ENCODE results near the gene ARMC8.

The ARMC8 gene

GRCh38 chr3:138340511-138340910 is 153.4 kb downstream of the ARMC8 start:
- Histone ChIP-seq H3F3A (ENCODE audit: insufficient read depth, low read length) (no peaks in the 10 kb centered on the region), H3K4me2 (ENCODE audit: low read length) (no peak overlapping the region), H3K36me3 (ENCODE audit: insufficient read depth, low read length) (no peaks in the 10 kb centered on the region), H3K4me3 (ENCODE audit: low read depth, low read length, poor library complexity, severe bottlenecking) (no peak overlapping the region), H3K4me1 (ENCODE audit: insufficient read depth, low read length, severe bottlenecking) (no peaks in the 10 kb centered on the region), H3K27me3 (ENCODE audit: insufficient read depth, low read length) (no peaks in the 10 kb centered on the region; the same call in 1 of the 2 replicates), H3K27ac (ENCODE audit: low read depth, low read length, poor library complexity, severe bottlenecking) (no peak overlapping the region), H3K9me2 (ENCODE audit: low read depth, low read length) (no peaks in the 10 kb centered on the region), H3K79me2 (ENCODE audit: insufficient read depth, low read length) (no peaks in the 10 kb centered on the region), H3K9me3 (ENCODE audit: low read length) (no peaks in the 10 kb centered on the region), H2AFZ (ENCODE audit: low read length) (no peak overlapping the region), H3K9ac (ENCODE audit: low read length) (no peak overlapping the region), H4K20me1 (ENCODE audit: insufficient read depth, low read length) (no peaks in the 10 kb centered on the region)
- TF ChIP-seq EZH2 (IDR thresholded peaks at IDR 0.05; ENCODE audit: borderline replicate concordance, low read length) = no peak
- no peak for TF ChIP-seq CTCF (IDR thresholded peaks at IDR 0.05; ENCODE audit: low read length)

- Histone ChIP-seq H2AFZ (ENCODE audit: low read length) (no peak overlapping the region), H3K36me3 (ENCODE audit: insufficient read depth, low read length) (no peaks in the 10 kb centered on the region), H3K4me3 (ENCODE audit: low read depth, low read length, poor library complexity, severe bottlenecking) (no peak overlapping the region), H3K9me3 (ENCODE audit: low read length) (no peaks in the 10 kb centered on the region), H4K20me1 (ENCODE audit: insufficient read depth, low read length) (no peaks in the 10 kb centered on the region), H3F3A (ENCODE audit: insufficient read depth, low read length) (no peaks in the 10 kb centered on the region), H3K9ac (ENCODE audit: low read length) (no peak overlapping the region), H3K9me2 (ENCODE audit: low read depth, low read length) (no peaks in the 10 kb centered on the region), H3K4me1 (ENCODE audit: insufficient read depth, low read length, severe bottlenecking) (no peaks in the 10 kb centered on the region), H3K27me3 (ENCODE audit: insufficient read depth, low read length) (no peaks in the 10 kb centered on the region; the same call in 1 of the 2 replicates), H3K27ac (ENCODE audit: low read depth, low read length, poor library complexity, severe bottlenecking) (no peak overlapping the region), H3K79me2 (ENCODE audit: insufficient read depth, low read length) (no peaks in the 10 kb centered on the region), H3K4me2 (ENCODE audit: low read length) (no peak overlapping the region)
- no peak for TF ChIP-seq CTCF (IDR thresholded peaks at IDR 0.05; ENCODE audit: low read length)
- TF ChIP-seq EZH2 (IDR thresholded peaks at IDR 0.05; ENCODE audit: borderline replicate concordance, low read length) = no peak
Measured at GRCh38 chr3:138344754-138345153, 157.7 kb downstream of the ARMC8 start.

Data from OCI-LY1 (cell line).